HG02870 (cell line): ENCODE data around the gene C3orf20.

Experiments
- ATAC-seq: cut with Tn5 transposase; IDR thresholded peaks from one replicate; pipeline ENCODE4 v1.9.1; 2021; ENCODE audit warnings: mild to moderate bottlenecking, moderate library complexity; ENCODE audit not compliant: unreplicated experiment

Gene C3orf20

DNA sequence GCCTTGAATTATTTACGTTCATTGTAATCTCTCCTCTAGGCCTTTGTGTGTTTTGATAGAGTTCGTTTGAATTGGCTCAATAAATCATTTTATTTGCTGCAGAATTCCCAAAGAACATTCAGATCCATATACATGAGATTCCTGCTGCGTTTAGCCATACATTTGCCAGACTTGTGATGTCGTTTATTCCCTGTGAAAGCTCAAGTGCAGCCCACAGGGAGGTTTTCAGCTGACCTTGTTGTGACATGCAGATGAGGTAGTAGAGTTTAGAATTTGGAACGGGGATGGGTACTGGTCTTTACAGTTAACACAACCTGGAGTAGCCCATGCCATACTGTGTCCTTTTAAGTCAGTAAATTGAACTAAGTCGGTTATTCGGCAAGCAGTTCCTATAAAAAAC, at the start of gene C3orf20:
TSS of gene C3orf20 (plus strand) at position 301 of the 400 bp plus-strand sequence. CDS start 7,573 bp downstream, outside the sequence.
- no peak for ATAC-seq

GRCh38 chr3:14625443-14625842, 49.5 kb upstream of the C3orf20 start:
- ATAC-seq, result no peak

DNA sequence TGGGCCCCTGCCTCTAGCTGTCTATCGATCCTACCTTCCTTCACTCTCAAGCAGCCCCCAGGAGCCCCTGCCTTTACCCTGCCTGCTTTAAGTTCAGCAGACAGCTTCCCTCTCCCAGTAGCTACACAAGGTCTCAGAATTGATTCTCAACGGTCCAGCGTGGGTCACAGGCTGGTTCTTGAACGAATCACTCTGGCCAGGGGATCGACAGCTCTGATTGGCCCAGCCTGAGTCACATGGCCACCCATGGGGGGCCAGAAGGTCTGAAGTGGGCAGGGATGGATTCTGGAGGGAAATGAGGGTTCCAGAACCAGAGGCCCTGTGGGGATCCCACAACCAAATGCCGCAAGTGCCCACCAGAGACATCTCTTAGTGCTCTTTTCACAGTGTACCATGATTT, 47.1 kb upstream of the C3orf20 start:
- ATAC-seq, result no peak

- ATAC-seq, result no peak
These were observed 46.5 kb upstream of the C3orf20 start for GRCh38 chr3:14628406-14628805.

DNA sequence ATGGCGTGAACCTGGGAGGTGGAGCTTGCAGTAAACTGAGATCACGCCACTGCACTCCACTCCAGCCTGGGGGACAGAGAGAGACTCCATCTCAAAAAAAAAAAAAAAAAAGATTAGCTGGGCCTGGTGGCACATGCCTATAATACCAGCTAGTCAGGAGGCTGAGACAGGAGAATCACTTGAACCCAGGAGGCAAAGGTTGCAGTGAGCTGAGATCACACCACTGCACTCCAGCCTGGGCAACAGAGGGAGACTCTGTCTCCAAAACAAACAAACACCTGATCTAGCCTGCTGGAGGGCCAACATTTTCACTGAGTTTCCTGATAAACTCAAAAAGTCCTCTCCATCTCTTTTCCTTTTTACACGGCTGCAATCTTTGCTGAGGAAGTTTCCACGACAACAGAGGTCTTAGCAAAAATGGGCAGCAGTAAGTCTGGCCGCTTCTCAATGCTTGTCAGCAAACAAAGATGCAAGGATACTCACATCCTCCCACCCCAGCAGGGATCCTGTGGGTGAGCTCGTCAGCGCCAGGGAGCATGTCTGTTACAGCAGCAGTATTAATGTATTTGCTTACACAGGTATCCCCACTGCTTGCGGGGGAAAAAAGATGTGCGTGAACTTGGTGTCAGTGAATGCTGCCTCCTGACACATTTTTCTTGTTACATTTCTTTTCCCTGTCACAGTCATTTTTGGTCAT, 44.4 kb upstream of the C3orf20 start:
- no peak for ATAC-seq

DNA sequence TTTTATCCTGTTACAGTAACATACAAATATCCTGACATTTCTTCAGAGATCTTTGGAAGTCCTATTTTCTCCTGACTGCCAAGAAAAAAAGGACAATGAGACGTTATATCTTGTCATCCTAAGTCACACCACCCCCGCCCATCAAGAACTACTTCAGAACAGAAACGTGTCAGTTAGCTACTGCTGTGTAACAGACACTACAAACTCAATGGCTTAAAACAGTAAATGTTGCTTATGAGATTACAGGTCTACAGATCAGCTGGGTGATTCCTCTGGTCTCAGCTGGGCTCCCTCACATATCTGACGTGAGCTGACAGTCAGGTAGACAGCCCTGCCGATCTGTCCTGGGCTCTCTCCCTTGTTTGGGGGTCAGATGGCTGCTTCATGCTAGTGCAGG, 43.8 kb upstream of the C3orf20 start:
- no peak for ATAC-seq

GRCh38 chr3:14631687-14632441, 43.1 kb upstream of the C3orf20 start:
- ATAC-seq, result no peak

- ATAC-seq, result no peak
These were observed 42.5 kb upstream of the C3orf20 start for GRCh38 chr3:14632442-14632930.

- no peak for ATAC-seq
These were observed 41.5 kb upstream of the C3orf20 start for GRCh38 chr3:14633417-14633816.

DNA sequence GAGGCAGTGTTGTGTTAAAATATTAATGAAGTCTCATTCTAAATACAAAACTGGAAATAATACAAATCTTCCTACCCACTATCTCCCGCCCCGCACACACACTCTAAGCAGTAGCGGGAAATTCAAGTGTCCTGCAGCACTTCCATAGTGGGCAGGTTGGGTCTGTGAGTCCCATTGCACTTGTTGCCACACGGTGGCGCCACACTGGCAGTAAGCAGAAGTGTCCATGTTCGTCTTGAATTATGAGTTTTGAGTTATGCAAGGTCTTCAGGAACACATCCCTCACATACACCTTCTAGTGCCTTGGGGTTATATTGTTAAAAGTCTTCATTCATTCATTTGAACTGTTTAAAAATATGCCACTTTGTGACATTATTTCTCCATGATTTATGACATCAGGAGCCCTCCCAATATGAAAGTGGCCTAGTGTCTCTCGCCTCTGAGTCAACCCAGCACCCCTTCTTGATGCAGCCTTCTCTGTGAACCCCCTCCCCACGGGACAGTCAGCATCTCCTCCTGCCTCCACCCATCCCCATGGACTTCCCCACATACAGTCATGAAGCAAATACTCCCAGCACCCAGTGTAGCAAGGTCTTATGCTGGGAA, 41.0 kb upstream of the C3orf20 start:
- ATAC-seq, result no peak

- ATAC-seq, result no peak
These were observed 40.1 kb upstream of the C3orf20 start for GRCh38 chr3:14634763-14635400.

- no peak for ATAC-seq
These were observed 38.3 kb upstream of the C3orf20 start for GRCh38 chr3:14636496-14637087.

GRCh38 chr3:14640157-14640562, 34.8 kb upstream of the C3orf20 start:
- ATAC-seq, result no peak

- ATAC-seq, result no peak
These were observed 34.2 kb upstream of the C3orf20 start for GRCh38 chr3:14640734-14641133.

GRCh38 chr3:14641346-14641745, 33.6 kb upstream of the C3orf20 start:
- no peak for ATAC-seq

- no peak for ATAC-seq
These were observed 29.5 kb upstream of the C3orf20 start for GRCh38 chr3:14645453-14645852.

- no peak for ATAC-seq
These were observed 28.8 kb upstream of the C3orf20 start for GRCh38 chr3:14646131-14646573.

GRCh38 chr3:14646589-14647413, 28.1 kb upstream of the C3orf20 start:
- ATAC-seq, result no peak

DNA sequence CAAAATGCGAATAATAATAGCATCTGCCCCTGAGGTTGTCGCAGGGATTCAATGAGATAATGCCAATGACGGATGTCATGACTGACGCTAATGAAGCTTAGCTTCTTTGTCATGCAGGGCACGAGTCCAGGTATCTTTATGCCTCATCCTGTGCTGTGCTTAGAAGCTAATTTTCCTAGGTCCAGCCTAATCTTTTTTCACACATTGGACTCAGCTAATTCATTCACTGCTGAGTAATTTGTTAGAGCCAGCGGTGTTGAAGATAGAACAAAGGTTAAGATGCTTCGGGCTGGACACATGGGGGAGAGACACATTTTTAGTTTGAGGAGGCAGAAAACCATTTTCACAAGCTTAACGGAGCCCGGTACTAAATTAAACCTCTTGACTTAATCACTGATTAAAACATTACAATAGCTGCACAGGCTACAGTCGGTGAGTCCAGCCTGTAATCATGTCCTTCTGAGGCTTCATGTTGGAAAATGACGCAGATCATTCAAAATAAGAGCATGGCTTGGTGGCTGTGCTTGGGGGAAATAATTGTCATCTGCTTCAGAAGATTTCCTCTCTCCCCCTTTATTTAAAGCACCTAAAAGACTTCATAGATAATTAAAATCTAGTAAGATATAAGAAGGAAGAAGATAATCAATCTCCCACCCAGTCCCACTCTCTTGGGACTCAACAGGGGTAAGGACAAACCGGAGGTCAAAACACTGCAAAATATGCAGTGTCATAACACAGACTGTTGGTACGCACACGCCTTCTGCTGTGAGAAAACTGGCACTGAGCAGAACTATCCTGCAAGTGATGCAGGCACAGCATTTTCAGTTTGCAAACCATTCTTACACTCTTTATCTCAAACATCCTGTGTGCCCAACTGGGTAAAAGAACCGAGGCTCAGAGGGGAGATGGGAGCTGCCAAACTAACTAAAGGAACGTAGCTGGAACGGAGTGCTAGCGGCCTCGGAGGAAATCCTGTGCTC, 26.7 kb upstream of the C3orf20 start:
- ATAC-seq, result no peak
